Liver (tissue), 9 donors: Measurements from ENCODE around the gene PITPNC1. TPM values are rescaled to one million over a fixed set of nuclear protein-coding genes. Genes with fewer than 3 reads are reported as not detected.

Source experiments
- DNase-seq: peaks from one replicate; pipeline ENCODE4 v3.0.0-alpha.2; 2017; ENCODE audit warnings: low spot score
- H3K27ac ChIP-seq, 2 donors: one replicate each; pipeline ENCODE4 v1.7.0; 2013; ENCODE audit warnings: inconsistent platforms in 2 of 2, low read length in 2 of 2, control low read depth in 1 of 2, low read depth in 1 of 2, mild to moderate bottlenecking in 1 of 2
- H3K27me3 ChIP-seq, 4 donors: one replicate each; pipeline versions ENCODE4 v1.6.1 to v1.7.0; 2013; ENCODE audit warnings: low read length in 3 of 4, inconsistent platforms in 1 of 4, mild to moderate bottlenecking in 1 of 4, moderate library complexity in 1 of 4; ENCODE audit not compliant: control insufficient read depth in 4 of 4, insufficient read depth in 4 of 4
- H3K36me3 ChIP-seq, 4 donors: one replicate each; pipeline versions ENCODE4 v1.6.1 to v1.7.0; 2013; ENCODE audit warnings: low read length in 3 of 4, mild to moderate bottlenecking in 3 of 4, low read depth in 1 of 4, moderate library complexity in 1 of 4; ENCODE audit not compliant: control insufficient read depth in 4 of 4, insufficient read depth in 3 of 4
- H3K4me1 ChIP-seq, 4 donors: one replicate each; pipeline versions ENCODE4 v1.6.1 to v1.7.0; 2013; ENCODE audit warnings: low read length in 3 of 4, mild to moderate bottlenecking in 3 of 4, moderate library complexity in 1 of 4; ENCODE audit not compliant: control insufficient read depth in 4 of 4, insufficient read depth in 4 of 4
- H3K4me3 ChIP-seq, 3 donors: one replicate each; pipeline versions ENCODE4 v1.6.1 to v1.7.0; 2013; ENCODE audit warnings: low read length in 3 of 3, control low read depth in 1 of 3, low read depth in 1 of 3, mild to moderate bottlenecking in 1 of 3
- H3K9ac ChIP-seq, 2 donors: one replicate each; pipeline ENCODE4 v1.7.0; 2013; ENCODE audit warnings: low read length in 2 of 2, mild to moderate bottlenecking in 2 of 2, moderate library complexity in 2 of 2, control low read depth in 1 of 2, low read depth in 1 of 2
- H3K9me3 ChIP-seq, 4 donors: one replicate each; pipeline versions ENCODE4 v1.6.1 to v1.7.0; 2013; ENCODE audit warnings: low read length in 3 of 4; ENCODE audit not compliant: control insufficient read depth in 4 of 4
- EGR1 ChIP-seq, 2 donors: IDR thresholded peaks; 2 replicates each; pipeline ENCODE4 v1.6.1; 2016 to 2018; ENCODE audit warnings: antibody characterized with exemption in 2 of 2, low read depth in 2 of 2
- FOXA1 ChIP-seq: IDR thresholded peaks from 2 replicates; pipeline ENCODE4 v1.6.1; 2016; ENCODE audit warnings: antibody characterized with exemption
- GABPA ChIP-seq, 2 donors: IDR thresholded peaks in 1 of 2; conservative IDR thresholded peaks in 1 of 2; 2 replicates each; pipeline ENCODE4 v1.6.1; 2016; ENCODE audit warnings: antibody characterized with exemption in 2 of 2, mild to moderate bottlenecking in 1 of 2, moderate library complexity in 1 of 2
- HNF4A ChIP-seq, 2 donors: conservative IDR thresholded peaks; 2 replicates each; pipeline ENCODE4 v1.6.1; 2016; ENCODE audit warnings: antibody characterized with exemption in 2 of 2, mild to moderate bottlenecking in 2 of 2
- HNF4G ChIP-seq: IDR thresholded peaks from 2 replicates; pipeline ENCODE4 v1.6.1; 2016; ENCODE audit warnings: antibody characterized with exemption
- JUND ChIP-seq, 2 donors: IDR thresholded peaks; 2 replicates each; pipeline ENCODE4 v1.6.1; 2016; ENCODE audit warnings: antibody characterized with exemption in 2 of 2
- NR2F2 ChIP-seq: IDR thresholded peaks from 2 replicates; pipeline ENCODE4 v1.6.1; 2016; ENCODE audit warnings: antibody characterized with exemption
- RAD21 ChIP-seq, 2 donors: IDR thresholded peaks; 2 replicates each; pipeline ENCODE4 v1.6.1; 2016; ENCODE audit warnings: antibody characterized with exemption in 2 of 2, mild to moderate bottlenecking in 2 of 2
- RXRA ChIP-seq, 2 donors: IDR thresholded peaks; 2 replicates each; pipeline ENCODE4 v1.6.1; 2017 to 2018; ENCODE audit warnings: antibody characterized with exemption in 2 of 2, mild to moderate bottlenecking in 1 of 2
- SP1 ChIP-seq: IDR thresholded peaks from 2 replicates; pipeline ENCODE4 v1.6.1; 2018; ENCODE audit warnings: antibody characterized with exemption, mild to moderate bottlenecking
- TAF1 ChIP-seq: conservative IDR thresholded peaks from 2 replicates; pipeline ENCODE4 v1.6.1; 2016; ENCODE audit warnings: antibody characterized with exemption, mild to moderate bottlenecking
- YY1 ChIP-seq: IDR thresholded peaks from 2 replicates; pipeline ENCODE4 v1.6.1; 2016; ENCODE audit warnings: antibody characterized with exemption, mild to moderate bottlenecking
- WGBS: extraction: QIAGEN DNeasy Blood & Tissue Kit; methylation state at CpG from one replicate; pipeline ENCODE4 v1.1.7; 2013; 5-methylcytosine and 5-hydroxymethylcytosine counted together
- polyA plus RNA-seq, 2 donors: library from polyadenylated mRNA; stranded (reverse) in 1 of 2; unstranded in 1 of 2; fragments of 200-250 nt in 1 of 2; fragments of >200 nt in 1 of 2; fragmentation: Nextera tagmentation in 1 of 2; extraction: Ambion mirVana in 1 of 2; gene quantifications; one replicate each; pipeline versions ENCODE4 v1.2.1 to v1.2.3, GENCODE V29; 2013 to 2015
- total RNA-seq, 2 donors: library from RNA; depleted of rRNA; stranded (reverse); fragments of >200 nt; gene quantifications; one replicate each; pipeline ENCODE4 v1.2.3, GENCODE V29; 2014
- TF ChIP-seq, protein P1 (sequence below): IDR thresholded peaks from 2 replicates; pipeline ENCODE4 v1.6.1; 2016; ENCODE audit warnings: antibody characterized with exemption
- TF ChIP-seq, protein P2 (sequence below): fragments of 150-350 bp; IDR thresholded peaks from 2 replicates; pipeline ENCODE4 v1.5.1; 2017; ENCODE audit warnings: improper control_type of control experiment, low read depth, low read length; ENCODE audit not compliant: missing input control
- TF ChIP-seq, protein P3 (sequence below): IDR thresholded peaks from 2 replicates; pipeline ENCODE4 v1.6.1; 2016; ENCODE audit warnings: antibody characterized with exemption
- TF ChIP-seq, protein P4 (sequence below): IDR thresholded peaks from 2 replicates; pipeline ENCODE4 v1.6.1; 2016; ENCODE audit warnings: antibody characterized with exemption, mild to moderate bottlenecking
- TF ChIP-seq, protein P5 (sequence below): IDR thresholded peaks from 2 replicates; pipeline ENCODE4 v1.6.1; 2016; ENCODE audit warnings: antibody characterized with exemption
- donor health status: healthy.
- donor health status: healthy.
- donor health status: healthy.
- donor health status: healthy.
- donor health status: healthy.

PITPNC1 gene
- total and polyA plus RNA-seq, 4 donors: 2.3 to 10.2 (median 5.7) TPM

DNA sequence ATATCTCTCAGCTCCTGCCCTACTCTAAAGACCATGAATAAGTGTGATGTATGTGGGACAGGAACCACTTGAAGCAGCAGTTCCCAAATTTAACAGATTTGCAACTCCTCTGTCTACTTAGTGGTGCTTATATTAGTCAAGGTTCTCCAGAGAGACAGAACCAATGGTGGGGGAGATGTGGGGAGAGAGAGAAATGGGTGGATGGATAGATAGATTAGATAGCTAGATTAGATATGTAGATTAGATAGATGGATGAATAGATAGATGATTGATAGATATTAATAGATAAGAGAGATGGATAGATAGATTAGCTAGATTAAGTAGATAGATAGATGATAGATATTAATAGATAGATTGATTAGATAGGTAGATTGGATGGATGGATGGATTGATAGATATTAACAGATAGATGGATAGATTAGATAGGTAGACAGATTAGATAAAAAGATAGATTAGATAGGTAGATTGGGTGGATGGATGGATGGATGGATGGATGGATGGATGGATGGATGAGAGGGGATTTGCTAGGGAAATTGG, 186.7 kb downstream of the PITPNC1 start:
- TF ChIP-seq EGR1 (IDR thresholded peaks at IDR 0.05; ENCODE audit: low read depth in 2 of 2) (no peak), RXRA (IDR thresholded peaks at IDR 0.05) (no peak), JUND (IDR thresholded peaks at IDR 0.05) (no peak), NR2F2 (no peak), TAF1 (no peak), GABPA (IDR thresholded peaks at IDR 0.05 in 1 of 2, conservative IDR thresholded peaks at IDR 0.05 in 1 of 2) (no peak), SP1 (no peak), HNF4G (no peak), RAD21 (IDR thresholded peaks at IDR 0.05) (no peak), FOXA1 (no peak), HNF4A (conservative IDR thresholded peaks at IDR 0.05) (no peak)
- TF ChIP-seq, protein P1, sequence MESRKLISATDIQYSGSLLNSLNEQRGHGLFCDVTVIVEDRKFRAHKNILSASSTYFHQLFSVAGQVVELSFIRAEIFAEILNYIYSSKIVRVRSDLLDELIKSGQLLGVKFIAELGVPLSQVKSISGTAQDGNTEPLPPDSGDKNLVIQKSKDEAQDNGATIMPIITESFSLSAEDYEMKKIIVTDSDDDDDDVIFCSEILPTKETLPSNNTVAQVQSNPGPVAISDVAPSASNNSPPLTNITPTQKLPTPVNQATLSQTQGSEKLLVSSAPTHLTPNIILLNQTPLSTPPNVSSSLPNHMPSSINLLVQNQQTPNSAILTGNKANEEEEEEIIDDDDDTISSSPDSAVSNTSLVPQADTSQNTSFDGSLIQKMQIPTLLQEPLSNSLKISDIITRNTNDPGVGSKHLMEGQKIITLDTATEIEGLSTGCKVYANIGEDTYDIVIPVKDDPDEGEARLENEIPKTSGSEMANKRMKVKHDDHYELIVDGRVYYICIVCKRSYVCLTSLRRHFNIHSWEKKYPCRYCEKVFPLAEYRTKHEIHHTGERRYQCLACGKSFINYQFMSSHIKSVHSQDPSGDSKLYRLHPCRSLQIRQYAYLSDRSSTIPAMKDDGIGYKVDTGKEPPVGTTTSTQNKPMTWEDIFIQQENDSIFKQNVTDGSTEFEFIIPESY: no peak
- TF ChIP-seq, protein P2, sequence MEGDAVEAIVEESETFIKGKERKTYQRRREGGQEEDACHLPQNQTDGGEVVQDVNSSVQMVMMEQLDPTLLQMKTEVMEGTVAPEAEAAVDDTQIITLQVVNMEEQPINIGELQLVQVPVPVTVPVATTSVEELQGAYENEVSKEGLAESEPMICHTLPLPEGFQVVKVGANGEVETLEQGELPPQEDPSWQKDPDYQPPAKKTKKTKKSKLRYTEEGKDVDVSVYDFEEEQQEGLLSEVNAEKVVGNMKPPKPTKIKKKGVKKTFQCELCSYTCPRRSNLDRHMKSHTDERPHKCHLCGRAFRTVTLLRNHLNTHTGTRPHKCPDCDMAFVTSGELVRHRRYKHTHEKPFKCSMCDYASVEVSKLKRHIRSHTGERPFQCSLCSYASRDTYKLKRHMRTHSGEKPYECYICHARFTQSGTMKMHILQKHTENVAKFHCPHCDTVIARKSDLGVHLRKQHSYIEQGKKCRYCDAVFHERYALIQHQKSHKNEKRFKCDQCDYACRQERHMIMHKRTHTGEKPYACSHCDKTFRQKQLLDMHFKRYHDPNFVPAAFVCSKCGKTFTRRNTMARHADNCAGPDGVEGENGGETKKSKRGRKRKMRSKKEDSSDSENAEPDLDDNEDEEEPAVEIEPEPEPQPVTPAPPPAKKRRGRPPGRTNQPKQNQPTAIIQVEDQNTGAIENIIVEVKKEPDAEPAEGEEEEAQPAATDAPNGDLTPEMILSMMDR: no peak
- TF ChIP-seq, protein P3, sequence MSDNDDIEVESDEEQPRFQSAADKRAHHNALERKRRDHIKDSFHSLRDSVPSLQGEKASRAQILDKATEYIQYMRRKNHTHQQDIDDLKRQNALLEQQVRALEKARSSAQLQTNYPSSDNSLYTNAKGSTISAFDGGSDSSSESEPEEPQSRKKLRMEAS: no peak
- TF ChIP-seq, protein P4, sequence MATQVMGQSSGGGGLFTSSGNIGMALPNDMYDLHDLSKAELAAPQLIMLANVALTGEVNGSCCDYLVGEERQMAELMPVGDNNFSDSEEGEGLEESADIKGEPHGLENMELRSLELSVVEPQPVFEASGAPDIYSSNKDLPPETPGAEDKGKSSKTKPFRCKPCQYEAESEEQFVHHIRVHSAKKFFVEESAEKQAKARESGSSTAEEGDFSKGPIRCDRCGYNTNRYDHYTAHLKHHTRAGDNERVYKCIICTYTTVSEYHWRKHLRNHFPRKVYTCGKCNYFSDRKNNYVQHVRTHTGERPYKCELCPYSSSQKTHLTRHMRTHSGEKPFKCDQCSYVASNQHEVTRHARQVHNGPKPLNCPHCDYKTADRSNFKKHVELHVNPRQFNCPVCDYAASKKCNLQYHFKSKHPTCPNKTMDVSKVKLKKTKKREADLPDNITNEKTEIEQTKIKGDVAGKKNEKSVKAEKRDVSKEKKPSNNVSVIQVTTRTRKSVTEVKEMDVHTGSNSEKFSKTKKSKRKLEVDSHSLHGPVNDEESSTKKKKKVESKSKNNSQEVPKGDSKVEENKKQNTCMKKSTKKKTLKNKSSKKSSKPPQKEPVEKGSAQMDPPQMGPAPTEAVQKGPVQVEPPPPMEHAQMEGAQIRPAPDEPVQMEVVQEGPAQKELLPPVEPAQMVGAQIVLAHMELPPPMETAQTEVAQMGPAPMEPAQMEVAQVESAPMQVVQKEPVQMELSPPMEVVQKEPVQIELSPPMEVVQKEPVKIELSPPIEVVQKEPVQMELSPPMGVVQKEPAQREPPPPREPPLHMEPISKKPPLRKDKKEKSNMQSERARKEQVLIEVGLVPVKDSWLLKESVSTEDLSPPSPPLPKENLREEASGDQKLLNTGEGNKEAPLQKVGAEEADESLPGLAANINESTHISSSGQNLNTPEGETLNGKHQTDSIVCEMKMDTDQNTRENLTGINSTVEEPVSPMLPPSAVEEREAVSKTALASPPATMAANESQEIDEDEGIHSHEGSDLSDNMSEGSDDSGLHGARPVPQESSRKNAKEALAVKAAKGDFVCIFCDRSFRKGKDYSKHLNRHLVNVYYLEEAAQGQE: no peak
- no peaks in the 10 kb centered on the region for H3K4me1 ChIP-seq

DNA sequence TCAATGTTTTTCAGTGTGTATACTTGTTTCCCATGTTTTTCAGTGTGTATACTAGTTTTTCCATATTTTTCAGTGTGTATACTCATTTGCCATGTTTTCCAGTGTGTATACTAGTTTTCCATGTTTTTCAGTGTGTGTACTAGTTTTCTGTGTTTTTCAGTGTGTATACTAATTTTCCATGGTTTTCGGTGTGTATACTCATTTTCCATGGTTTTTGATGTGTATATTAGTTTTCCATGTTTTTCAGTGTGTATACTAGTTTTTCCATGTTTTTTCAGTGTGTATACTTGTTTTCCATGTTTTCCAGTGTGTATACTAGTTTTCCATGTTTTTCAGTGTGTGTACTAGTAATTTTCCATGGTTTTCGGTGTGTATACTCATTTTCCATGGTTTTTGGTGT, 188.0 kb downstream of the PITPNC1 start:
- no peak for DNase-seq
- Histone ChIP-seq H3K27ac (no peak overlapping the region), H3K4me1 (no peaks in the 10 kb centered on the region), H3K4me3 (no peak overlapping the region), H3K27me3 (no peaks in the 10 kb centered on the region), H3K9me3 (no peaks in the 10 kb centered on the region), H3K9ac (no peak overlapping the region), H3K36me3 (no peaks in the 10 kb centered on the region)
- TF ChIP-seq EGR1 (IDR thresholded peaks at IDR 0.05; ENCODE audit: low read depth in 2 of 2) (no peak), NR2F2 (no peak), SP1 (no peak), YY1 (no peak), RXRA (IDR thresholded peaks at IDR 0.05) (no peak), JUND (IDR thresholded peaks at IDR 0.05) (no peak), HNF4G (no peak)
- TF ChIP-seq, protein P5, sequence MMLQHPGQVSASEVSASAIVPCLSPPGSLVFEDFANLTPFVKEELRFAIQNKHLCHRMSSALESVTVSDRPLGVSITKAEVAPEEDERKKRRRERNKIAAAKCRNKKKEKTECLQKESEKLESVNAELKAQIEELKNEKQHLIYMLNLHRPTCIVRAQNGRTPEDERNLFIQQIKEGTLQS: no peak
- 98% methylated on average over 2 of the region's 2 CpGs for WGBS

More for the DNA sequence above, 186.7 kb downstream of the PITPNC1 start:
- no peak for DNase-seq
- H3K9ac ChIP-seq: no peak overlapping the region
- no peak overlapping the region for H3K4me3 ChIP-seq
- H3K27ac ChIP-seq: no peak overlapping the region
- H3K36me3 ChIP-seq: no peaks in the 10 kb centered on the region
- H3K27me3 ChIP-seq: no peaks in the 10 kb centered on the region
- H3K9me3 ChIP-seq: no peaks in the 10 kb centered on the region
